ENCODE measurements around the gene MLST8. TPM values are rescaled to one million over a fixed set of nuclear protein-coding genes. Genes with fewer than 3 reads are reported as not detected.

Gene MLST8
- total and polyA plus RNA-seq, 9 donors = 7.4 to 56.2 (median 28.4) TPM

DNA sequence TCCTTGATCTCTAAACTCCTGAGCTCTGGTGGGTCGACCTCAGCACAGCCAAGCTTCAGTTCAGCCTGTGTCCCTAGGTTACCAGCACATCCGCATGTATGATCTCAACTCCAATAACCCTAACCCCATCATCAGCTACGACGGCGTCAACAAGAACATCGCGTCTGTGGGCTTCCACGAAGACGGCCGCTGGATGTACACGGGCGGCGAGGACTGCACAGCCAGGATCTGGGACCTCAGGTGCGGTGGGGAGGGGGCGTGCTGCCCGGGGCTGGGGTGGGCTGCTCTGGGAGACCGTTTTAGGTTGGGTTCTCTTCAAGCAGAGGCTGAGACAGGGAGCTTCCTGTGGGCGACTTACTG is 1.1 kb downstream of the MLST8 start:
- TF ChIP-seq CTCF (IDR thresholded peaks at IDR 0.05) (no peak), EP300 (IDR thresholded peaks at IDR 0.05) (no peak), POLR2A (IDR thresholded peaks at IDR 0.05) (no peak)
- H3K36me3 ChIP-seq = no peaks in the 10 kb centered on the region
- 67 to 77% (median 69%) methylated on average over 18 of the region's 18 CpGs for WGBS, 3 donors
- peak overlapping the region in 1 of 2 donors; percentile 99 for H3K27ac ChIP-seq
- intact Hi-C loops (cut with DNase I) = no loop called here
- no peak for DNase-seq
- H3K4me3 ChIP-seq = no peak overlapping the region
- H3K9me3 ChIP-seq = no peaks in the 10 kb centered on the region
- H3K27me3 ChIP-seq = no peaks in the 10 kb centered on the region
- peaks cover 8% of the 10 kb centered on the region for H3K4me1 ChIP-seq (ENCODE audit: insufficient read depth)

DNA sequence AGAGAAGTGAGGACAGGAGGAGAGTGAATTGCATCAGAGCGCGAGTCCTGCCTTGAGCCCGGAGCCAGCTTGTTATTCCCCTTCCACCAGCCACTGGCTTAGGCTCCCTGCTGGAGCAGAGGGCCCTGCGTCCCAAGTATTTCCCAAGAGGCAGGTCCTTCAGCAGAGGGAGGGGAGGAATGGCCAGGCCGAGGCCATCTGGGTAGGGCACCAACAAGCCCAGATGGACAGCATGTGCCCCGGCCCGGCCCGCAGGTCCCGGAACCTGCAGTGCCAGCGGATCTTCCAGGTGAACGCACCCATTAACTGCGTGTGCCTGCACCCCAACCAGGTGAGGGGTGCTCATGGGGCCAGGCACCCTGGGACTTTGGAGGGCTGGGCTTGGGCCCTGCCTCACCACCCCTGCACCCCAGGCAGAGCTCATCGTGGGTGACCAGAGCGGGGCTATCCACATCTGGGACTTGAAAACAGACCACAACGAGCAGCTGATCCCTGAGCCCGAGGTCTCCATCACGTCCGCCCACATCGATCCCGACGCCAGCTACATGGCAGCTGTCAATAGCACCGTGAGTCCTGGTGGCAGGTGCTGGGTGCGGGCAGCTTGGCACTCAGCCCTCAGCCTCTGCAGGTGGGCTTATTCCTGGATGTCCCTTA is 1.7 kb downstream of the MLST8 start:
- no peak overlapping the region for H3K27ac ChIP-seq
- H3K4me3 ChIP-seq = no peak overlapping the region

DNA sequence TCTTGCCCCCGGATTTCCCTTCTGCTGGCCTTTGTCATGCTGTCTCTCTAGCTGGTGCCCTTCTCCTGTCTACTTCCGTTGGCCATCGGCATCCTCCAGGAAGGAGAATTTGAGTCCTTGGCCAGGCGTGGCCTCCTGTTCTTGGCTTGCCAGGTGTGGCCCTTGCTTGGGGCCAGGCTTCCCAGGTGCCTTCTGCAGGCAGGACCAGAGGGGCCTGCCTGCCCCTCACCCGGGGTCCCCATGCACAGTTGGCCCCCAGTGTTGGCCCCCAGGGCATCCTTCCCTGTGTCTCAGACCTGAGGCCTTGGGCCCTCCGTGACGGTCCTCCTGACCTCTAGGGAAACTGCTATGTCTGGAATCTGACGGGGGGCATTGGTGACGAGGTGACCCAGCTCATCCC is 2.6 kb downstream of the MLST8 start:
- TF ChIP-seq EP300 (IDR thresholded peaks at IDR 0.05) = no peak
- 84 to 90% (median 85%) methylated on average over 9 of the region's 9 CpGs for WGBS, 3 donors
- H3K9me3 ChIP-seq = no peaks in the 10 kb centered on the region
- H3K4me1 ChIP-seq (ENCODE audit: insufficient read depth) = peaks cover 8% of the 10 kb centered on the region
- intact Hi-C loops (cut with DNase I) = no loop called here
- H3K27ac ChIP-seq = no peak overlapping the region
- DNase-seq = no peak
- no peaks in the 10 kb centered on the region for H3K36me3 ChIP-seq
- no peaks in the 10 kb centered on the region for H3K27me3 ChIP-seq
- no peak overlapping the region for H3K4me3 ChIP-seq

More for the DNA sequence above, 1.7 kb downstream of the MLST8 start:
- TF ChIP-seq POLR2A (IDR thresholded peaks at IDR 0.05) = no peak
- TF ChIP-seq CTCF (IDR thresholded peaks at IDR 0.05) = no peak
- TF ChIP-seq EP300 (IDR thresholded peaks at IDR 0.05) = no peak
- no peaks in the 10 kb centered on the region for H3K27me3 ChIP-seq
- intact Hi-C loops (cut with DNase I) = no loop called here
- no peaks in the 10 kb centered on the region for H3K9me3 ChIP-seq
- no peak for DNase-seq
- 85 to 93% (median 92%) methylated on average over 22 to 23 of the region's 23 CpGs for WGBS, 3 donors
- no peaks in the 10 kb centered on the region for H3K36me3 ChIP-seq
- H3K4me1 ChIP-seq (ENCODE audit: insufficient read depth) = peaks cover 8% of the 10 kb centered on the region

DNA sequence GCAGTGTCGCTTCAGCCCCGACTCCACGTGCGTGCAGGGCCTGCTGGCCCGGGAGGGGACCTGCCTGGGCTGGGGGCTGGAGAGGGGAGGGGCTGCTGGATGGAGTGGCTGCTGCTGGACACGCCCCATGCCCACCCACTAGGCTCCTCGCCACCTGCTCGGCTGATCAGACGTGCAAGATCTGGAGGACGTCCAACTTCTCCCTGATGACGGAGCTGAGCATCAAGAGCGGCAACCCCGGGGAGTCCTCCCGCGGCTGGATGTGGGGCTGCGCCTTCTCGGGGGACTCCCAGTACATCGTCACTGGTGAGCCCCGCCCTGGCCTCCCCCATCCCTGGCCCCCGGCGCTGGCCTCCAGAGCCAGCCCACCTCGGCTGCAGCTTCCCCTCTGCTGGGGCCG is 3.1 kb downstream of the MLST8 start:
- no peak overlapping the region for H3K27ac ChIP-seq
- H3K4me1 ChIP-seq (ENCODE audit: insufficient read depth) = peaks cover 9% of the 10 kb centered on the region
- no peaks in the 10 kb centered on the region for H3K27me3 ChIP-seq
- WGBS, 3 donors = 65 to 76% (median 76%) methylated on average over 22 to 23 of the region's 23 CpGs
- TF ChIP-seq EP300 (IDR thresholded peaks at IDR 0.05) (no peak), CTCF (IDR thresholded peaks at IDR 0.05) (no peak), POLR2A (IDR thresholded peaks at IDR 0.05) (no peak)
- H3K4me3 ChIP-seq = no peak overlapping the region
- intact Hi-C loops (cut with DNase I) = no loop called here
- no peaks in the 10 kb centered on the region for H3K36me3 ChIP-seq
- H3K9me3 ChIP-seq = no peaks in the 10 kb centered on the region
- DNase-seq = no peak

DNA sequence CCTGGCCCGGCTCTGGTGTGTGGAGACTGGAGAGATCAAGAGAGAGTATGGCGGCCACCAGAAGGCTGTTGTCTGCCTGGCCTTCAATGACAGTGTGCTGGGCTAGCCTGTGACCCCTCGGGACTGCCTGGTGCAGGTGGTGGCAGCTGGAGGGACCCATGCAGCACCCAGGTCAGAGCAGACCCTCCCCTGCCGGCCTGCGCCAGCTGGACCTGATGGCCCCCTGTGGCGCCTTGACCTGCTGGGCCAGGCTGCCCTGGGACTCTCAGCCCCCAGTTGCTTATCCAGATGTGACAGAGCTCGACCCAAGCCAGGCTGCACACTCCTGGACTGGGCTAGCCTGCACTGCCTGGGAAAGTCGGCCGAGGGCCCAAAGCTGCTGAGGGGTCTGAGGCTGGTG is 3.5 kb downstream of the MLST8 start:
- peaks cover 13% of the 10 kb centered on the region for H3K4me1 ChIP-seq (ENCODE audit: insufficient read depth)
- H3K4me3 ChIP-seq = no peak overlapping the region
- TF ChIP-seq POLR2A (IDR thresholded peaks at IDR 0.05) (no peak), CTCF (IDR thresholded peaks at IDR 0.05) (no peak), EP300 (IDR thresholded peaks at IDR 0.05) (no peak)
- no peak for DNase-seq
- H3K36me3 ChIP-seq = no peaks in the 10 kb centered on the region
- no peaks in the 10 kb centered on the region for H3K27me3 ChIP-seq
- WGBS, 3 donors = 70 to 81% (median 79%) methylated on average over 5 to 9 of the region's 9 CpGs
- no peaks in the 10 kb centered on the region for H3K9me3 ChIP-seq
- H3K27ac ChIP-seq = no peak overlapping the region
- intact Hi-C loops (cut with DNase I) = no loop called here

Data from ovary (tissue), 9 donors.